Measurements from ENCODE around the gene ZSWIM5.
"Not testable (repeated sequence)": the region's sequence is repeated elsewhere in the genome, so short reads cannot be mapped to it uniquely, and the experiment has no call there.

Gene ZSWIM5

DNA sequence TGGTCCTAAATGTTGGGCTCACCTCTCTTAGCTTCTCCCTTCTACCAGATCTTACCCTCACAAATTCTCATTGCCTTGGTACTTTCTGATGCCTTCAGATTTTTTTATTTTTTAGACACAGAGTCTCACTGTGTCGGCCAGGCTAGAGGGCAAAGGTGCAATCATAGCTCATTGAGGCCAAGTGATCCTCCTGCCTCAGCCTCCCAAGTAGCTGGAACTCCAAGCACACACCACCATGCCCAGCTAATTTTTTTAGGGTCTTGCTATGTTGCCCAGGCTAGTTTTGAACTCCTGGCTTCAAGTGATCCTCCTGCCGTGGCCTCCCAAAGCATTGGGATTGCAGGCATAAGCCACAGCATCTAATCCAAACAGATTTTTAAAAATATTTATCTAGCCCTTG lies 69.4 kb downstream of the ZSWIM5 start:
- DNase-seq: no peak

DNA sequence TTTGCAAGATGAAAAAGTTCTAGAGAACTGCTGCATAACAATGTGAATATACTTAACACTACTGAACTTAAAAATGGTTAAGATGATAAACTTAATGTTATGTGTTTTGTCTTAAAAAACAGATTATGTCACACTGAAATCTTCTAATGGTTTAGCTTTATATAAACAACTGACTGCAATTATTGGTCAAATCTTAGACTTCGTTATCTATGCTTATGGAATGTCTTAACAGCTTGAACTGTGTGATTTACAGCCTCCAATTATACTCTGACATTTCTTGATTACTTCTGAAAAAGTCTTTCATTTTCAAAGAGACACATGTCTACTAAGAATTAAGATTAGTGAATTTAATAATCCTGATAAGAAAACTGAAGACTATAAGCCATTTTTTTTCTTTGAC lies 71.1 kb downstream of the ZSWIM5 start:
- no peak for DNase-seq

DNA sequence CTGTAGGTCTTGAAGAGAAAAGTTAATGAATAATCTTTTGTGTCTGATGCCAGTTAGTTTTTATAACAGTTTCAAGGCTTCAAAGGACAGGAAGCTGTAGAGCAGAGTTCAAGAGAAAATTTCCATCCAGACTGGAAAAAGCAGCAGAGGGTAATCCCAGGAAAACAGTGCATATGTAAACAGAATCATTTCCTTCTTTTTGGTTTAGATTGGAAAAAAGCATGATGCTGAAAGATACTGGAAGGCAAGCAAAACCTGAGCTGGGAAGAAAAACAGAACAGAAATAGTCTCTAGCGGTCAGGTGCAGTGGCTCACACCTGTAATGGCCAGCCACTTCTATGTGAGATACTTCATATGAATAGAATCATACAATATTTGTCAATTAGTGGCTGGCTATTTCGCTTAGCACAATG lies 71.9 kb downstream of the ZSWIM5 start:
- no peak for DNase-seq

DNA sequence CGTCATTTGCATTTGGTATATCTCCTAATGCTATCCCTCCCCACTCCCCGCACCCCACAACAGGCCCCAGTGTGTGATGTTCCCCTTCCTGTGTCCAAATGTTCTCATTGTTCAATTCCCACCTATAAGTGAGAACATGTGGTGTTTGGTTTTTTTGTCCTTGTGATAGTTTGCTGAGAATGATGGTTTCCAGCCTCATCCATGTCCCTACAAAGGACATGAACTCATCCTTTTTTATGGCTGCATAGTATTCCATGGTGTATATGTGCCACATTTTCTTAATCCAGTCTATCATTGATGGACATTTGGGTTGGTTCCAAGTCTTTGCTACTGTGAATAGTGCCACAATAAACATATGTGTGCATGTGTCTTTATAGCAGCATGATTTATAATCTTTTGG lies 73.7 kb downstream of the ZSWIM5 start:
- DNase-seq: not testable (repeated sequence)

DNA sequence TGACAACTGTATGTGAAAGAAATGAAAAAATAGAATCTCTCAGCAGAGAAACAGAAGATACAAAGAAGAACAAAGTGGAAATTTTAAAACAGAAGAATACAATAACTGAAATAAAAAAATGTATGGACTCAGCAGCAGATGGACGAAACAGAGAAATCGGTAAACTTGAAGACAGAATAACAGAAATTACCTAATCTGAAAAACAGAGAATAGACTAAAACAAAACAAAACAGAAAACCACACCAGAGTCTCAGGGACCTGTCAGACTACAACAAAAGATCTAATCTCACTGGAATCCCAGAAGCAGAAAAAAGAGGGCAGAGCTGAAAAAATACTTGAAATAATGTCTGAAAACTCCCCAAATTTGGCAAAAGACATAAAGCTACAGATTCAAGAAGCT lies 83.0 kb downstream of the ZSWIM5 start:
- DNase-seq: no peak

GRCh38 chr1:45122724-45123123 lies 83.7 kb downstream of the ZSWIM5 start:
- no peak for DNase-seq

GRCh38 chr1:45117766-45118165 lies 88.6 kb downstream of the ZSWIM5 start:
- no peak for DNase-seq

GRCh38 chr1:45116820-45117219 lies 89.6 kb downstream of the ZSWIM5 start:
- DNase-seq: no peak

DNA sequence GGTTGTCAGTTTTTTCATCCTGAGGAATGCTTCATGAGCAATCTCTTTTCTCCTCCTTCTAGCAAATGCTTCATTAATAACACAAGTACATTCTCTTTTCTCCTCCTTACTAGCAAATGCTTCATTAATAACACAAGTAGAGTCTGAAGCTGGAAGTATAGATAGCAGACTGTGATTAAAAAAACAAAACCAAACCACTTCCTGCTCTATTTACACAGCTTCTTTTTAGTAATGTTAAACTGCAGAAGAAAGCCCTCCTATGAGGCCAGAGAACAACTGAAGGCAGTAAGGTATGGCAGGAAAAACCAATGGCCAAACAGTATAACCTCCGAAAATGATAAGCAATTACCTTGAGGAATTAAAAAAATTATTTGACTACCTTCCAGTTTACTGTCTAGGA lies 90.1 kb downstream of the ZSWIM5 start:
- DNase-seq: no peak

- not testable (repeated sequence) for DNase-seq
Observed at GRCh38 chr1:45115198-45115597, 91.2 kb downstream of the ZSWIM5 start.

GRCh38 chr1:45112661-45113060 lies 93.7 kb downstream of the ZSWIM5 start:
- DNase-seq: no peak

DNA sequence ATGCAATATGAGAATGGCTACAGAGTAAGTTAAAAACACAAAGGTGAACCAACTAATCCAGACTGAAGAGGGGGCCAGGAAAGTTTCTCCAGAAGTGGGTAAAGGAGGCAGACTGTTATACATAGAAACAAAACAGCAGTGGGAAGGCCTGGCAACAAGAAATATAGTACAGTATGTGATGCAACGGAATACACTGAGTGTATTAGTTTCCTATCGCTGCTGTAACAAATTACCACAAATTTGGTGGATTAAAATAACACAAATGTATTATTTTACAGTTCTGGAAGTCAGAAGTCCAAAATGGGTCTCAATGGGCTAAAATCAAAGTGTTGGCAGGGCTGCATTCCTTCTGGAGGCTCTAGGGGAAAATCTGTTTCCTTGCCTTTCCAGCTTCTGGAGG lies 95.2 kb downstream of the ZSWIM5 start:
- no peak for DNase-seq

GRCh38 chr1:45107782-45108181 lies 98.6 kb downstream of the ZSWIM5 start:
- no peak for DNase-seq

GRCh38 chr1:45106864-45107263 lies 99.5 kb downstream of the ZSWIM5 start:
- DNase-seq: not testable (repeated sequence)

GRCh38 chr1:45106156-45106545 lies 100.3 kb downstream of the ZSWIM5 start:
- DNase-seq: not testable (repeated sequence)

DNA sequence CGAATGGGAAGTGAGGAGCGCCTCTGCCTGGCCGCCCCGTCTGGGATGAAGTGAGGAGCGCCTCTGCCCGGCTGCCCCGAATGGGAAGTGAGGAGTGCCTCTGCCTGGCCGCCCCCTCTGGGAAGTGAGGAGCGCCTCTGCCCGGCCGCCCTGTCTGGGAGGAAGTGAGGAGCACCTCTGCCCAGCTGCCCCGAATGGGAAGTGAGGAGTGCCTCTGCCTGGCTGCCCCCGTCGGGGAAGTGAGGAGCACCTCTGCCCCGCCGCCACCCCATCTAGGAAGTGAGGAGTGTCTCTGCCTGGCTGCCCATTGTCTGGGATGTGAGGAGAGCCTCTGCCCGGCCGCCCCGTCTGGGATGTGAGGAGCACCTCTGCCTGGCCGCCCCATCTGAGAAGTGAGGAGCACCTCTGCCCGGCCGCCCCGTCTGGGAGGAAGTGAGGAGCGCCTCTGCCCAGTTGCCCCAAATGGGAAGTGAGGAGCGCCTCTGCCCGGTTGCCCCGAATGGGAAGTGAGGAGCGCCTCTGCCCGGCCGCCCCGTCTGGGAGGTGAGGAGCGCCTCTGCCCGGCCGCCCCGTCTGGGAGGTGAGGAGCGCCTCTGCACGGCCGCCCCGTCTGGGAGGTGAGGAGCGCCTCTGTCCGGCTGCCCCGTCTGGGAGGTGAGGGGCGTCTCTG lies 100.8 kb downstream of the ZSWIM5 start:
- not testable (repeated sequence) for DNase-seq

DNA sequence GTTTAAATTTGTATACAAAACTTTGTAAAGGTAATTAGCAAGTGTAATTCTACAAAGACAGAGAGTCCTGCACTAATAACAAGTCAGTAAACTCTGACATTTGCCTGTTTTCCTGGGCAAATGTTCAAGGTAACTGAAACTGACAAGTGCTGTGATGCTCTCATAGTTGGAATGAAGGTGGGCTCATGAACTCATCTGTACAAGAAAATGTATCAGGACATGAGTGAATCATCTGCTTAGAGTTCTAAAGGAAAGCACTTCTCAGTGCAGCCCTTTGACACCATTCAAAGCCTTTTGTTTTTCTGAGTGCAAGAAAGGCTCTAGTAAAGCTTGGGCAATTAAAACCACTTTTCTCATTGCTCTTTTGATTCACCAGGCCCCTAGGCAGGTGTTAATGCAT lies 102.9 kb downstream of the ZSWIM5 start:
- DNase-seq: no peak

- no peak for DNase-seq
Observed at GRCh38 chr1:45101947-45102346, 104.5 kb downstream of the ZSWIM5 start.

GRCh38 chr1:45101528-45101927 lies 104.9 kb downstream of the ZSWIM5 start:
- DNase-seq: not testable (repeated sequence)

GRCh38 chr1:45097944-45098343 lies 108.5 kb downstream of the ZSWIM5 start:
- DNase-seq: no peak

- no peak for DNase-seq
Observed at GRCh38 chr1:45097079-45097478, 109.3 kb downstream of the ZSWIM5 start.

- no peak for DNase-seq
Observed at GRCh38 chr1:45095450-45095849, 111.0 kb downstream of the ZSWIM5 start.

DNA sequence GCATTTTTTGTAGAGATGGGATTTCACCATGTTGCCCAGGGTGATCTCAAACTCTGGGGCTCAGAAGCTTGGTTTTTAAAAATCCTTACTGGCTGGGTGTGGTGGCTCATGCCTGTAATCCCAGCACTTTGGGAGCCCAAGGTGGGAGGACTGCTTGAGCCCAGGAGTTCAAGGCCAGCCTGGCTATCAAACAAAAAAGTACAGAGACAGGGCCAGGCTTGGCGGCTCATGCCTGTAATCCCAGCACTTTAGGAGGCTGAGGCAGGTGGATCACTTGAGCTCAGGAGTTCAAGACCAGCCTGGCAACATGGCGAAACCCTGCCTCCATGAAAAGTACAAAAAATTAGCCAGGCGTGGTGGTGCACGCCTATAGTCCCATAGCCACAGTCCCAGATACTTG lies 112.0 kb downstream of the ZSWIM5 start:
- DNase-seq: not testable (repeated sequence)

- DNase-seq: no peak
Observed at GRCh38 chr1:45093334-45093733, 113.1 kb downstream of the ZSWIM5 start.

GRCh38 chr1:45089711-45090110 lies 116.7 kb downstream of the ZSWIM5 start:
- no peak for DNase-seq
